MCF 10A (cell line): Measurements from ENCODE around the gene KISS1. TPM values are rescaled to one million over a fixed set of nuclear protein-coding genes. Genes with fewer than 3 reads are reported as not detected.

Experiments used
- BruUV-seq: library from RNA; stranded (reverse); fragments of 400-500 nt; replicated peaks from 2 replicates; lab custom pipeline; 2021; lab: Mats Ljungman, UMichigan
- CTCF ChIA-PET: fragments of 300-600 bp; sonication (Branson Sonifier 250); formaldehyde crosslinking; extraction: SDS; loops from one replicate; lab custom pipeline; 2021; ENCODE audit warnings: antibody characterized with exemption, inconsistent platforms; lab: Yijun Ruan, JAX
- POLR2A ChIA-PET: fragments of 300-600, 350-650 bp; sonication (Branson Sonifier 250); formaldehyde crosslinking; extraction: SDS; loops from one replicate; lab custom pipeline; 2020; ENCODE audit warnings: antibody characterized with exemption, inconsistent platforms; lab: Yijun Ruan, JAX
- DNase-seq: peaks from one replicate; pipeline ENCODE4 v3.0.0-alpha.2; 2018; ENCODE audit not compliant: unreplicated experiment
- H3K27ac Mint-ChIP-seq: one replicate; pipeline ENCODE4 v1.8.0; 2022; ENCODE audit warnings: mild to moderate bottlenecking, low read depth, mixed read lengths; ENCODE audit not compliant: unreplicated experiment
- H3K27me3 Mint-ChIP-seq: one replicate; pipeline ENCODE4 v1.8.0; 2022; ENCODE audit warnings: mixed read lengths; ENCODE audit not compliant: insufficient read depth, unreplicated experiment
- H3K36me3 Mint-ChIP-seq: one replicate; pipeline ENCODE4 v1.8.0; 2022; ENCODE audit warnings: mild to moderate bottlenecking, moderate library complexity, mixed read lengths; ENCODE audit not compliant: insufficient read depth, unreplicated experiment
- H3K4me1 Mint-ChIP-seq: one replicate; pipeline ENCODE4 v1.8.0; 2022; ENCODE audit warnings: mixed read lengths; ENCODE audit not compliant: insufficient read depth, unreplicated experiment
- H3K4me3 Mint-ChIP-seq: one replicate; pipeline ENCODE4 v1.8.0; 2022; ENCODE audit warnings: mild to moderate bottlenecking, moderate library complexity, mixed read lengths; ENCODE audit not compliant: unreplicated experiment
- H3K9me3 Mint-ChIP-seq: one replicate; pipeline ENCODE4 v1.8.0; 2022; ENCODE audit warnings: mixed read lengths; ENCODE audit not compliant: unreplicated experiment
- CTCF ChIP-seq: fragments of 200-600 bp; IDR thresholded peaks from one replicate; pipeline ENCODE4 v1.8.0; 2022; ENCODE audit warnings: antibody characterized with exemption, mild to moderate bottlenecking; ENCODE audit not compliant: unreplicated experiment
- intact Hi-C: fragments of 100-400 bp; cut with micrococcal nuclease; formaldehyde crosslinking; loops from 2 replicates; pipeline ENCODE4 v1.14.1; 2022
- total RNA-seq: library from RNA; stranded (reverse); gene quantifications from 2 replicates; pipeline ENCODE4 v1.2.3, GENCODE V29; 2022

KISS1 gene
- total RNA-seq, 1 experiment from 2014 or later, result not detected

GRCh38 chr1:204225841-204226735 lies 29.8 kb upstream of the KISS1 start:
- ChIA-PET CTCF (interaction anchor here (0.6 to 8.6 kb wide), 6 partner anchors 13 to 840 kb away, joined by 3 to 60 read pairs (median 4); partner anchors contain the start of gene GOLT1A), POLR2A (interaction anchor here (0.6 to 1.4 kb wide), 4 partner anchors 9 to 97 kb away, joined by 3 to 5 read pairs (median 4); no protein-coding TSS in a partner anchor)
- no peaks in the 10 kb centered on the region for H3K9me3 Mint-ChIP-seq
- DNase-seq, result peak; percentile 34
- H3K4me3 Mint-ChIP-seq, result no peak overlapping the region
- BruUV-seq, result no TSS peak
- peak overlapping the region; percentile 1 for H3K27ac Mint-ChIP-seq
- no peak for TF ChIP-seq CTCF
- peaks cover 18% of the 10 kb centered on the region for H3K4me1 Mint-ChIP-seq
- H3K36me3 Mint-ChIP-seq, result peaks cover 61% of the 10 kb centered on the region
- H3K27me3 Mint-ChIP-seq, result no peaks in the 10 kb centered on the region
- intact Hi-C loops, result no loop called here

- BruUV-seq, result no TSS peak
- intact Hi-C loops, result no loop called here
- no peak overlapping the region for H3K4me3 Mint-ChIP-seq
- ChIA-PET CTCF (interaction anchor here (1.1 kb wide), 1 partner anchor 14 kb away, joined by 3 read pairs; no protein-coding TSS in a partner anchor), POLR2A (no interaction called here)
- H3K9me3 Mint-ChIP-seq, result no peaks in the 10 kb centered on the region
- DNase-seq, result no peak
- peaks cover 58% of the 10 kb centered on the region for H3K36me3 Mint-ChIP-seq
- peaks cover 18% of the 10 kb centered on the region for H3K4me1 Mint-ChIP-seq
- TF ChIP-seq CTCF, result no peak
- H3K27ac Mint-ChIP-seq, result no peak overlapping the region
- no peaks in the 10 kb centered on the region for H3K27me3 Mint-ChIP-seq
Observed at GRCh38 chr1:204224655-204225054, 28.4 kb upstream of the KISS1 start.

GRCh38 chr1:204223129-204223860 lies 27.0 kb upstream of the KISS1 start:
- CTCF ChIA-PET, result interaction anchor here (0.7 to 2.0 kb wide), 7 partner anchors 9 to 210 kb away, joined by 3 to 8 read pairs (median 4); partner anchors contain the start of gene GOLT1A
- H3K4me3 Mint-ChIP-seq, result no peak overlapping the region
- peaks cover 18% of the 10 kb centered on the region for H3K4me1 Mint-ChIP-seq
- POLR2A ChIA-PET, result no interaction called here
- DNase-seq, result no peak
- H3K36me3 Mint-ChIP-seq, result peaks cover 45% of the 10 kb centered on the region
- intact Hi-C loops, result no loop called here
- TF ChIP-seq CTCF, result no peak
- H3K27ac Mint-ChIP-seq, result no peak overlapping the region
- no peaks in the 10 kb centered on the region for H3K27me3 Mint-ChIP-seq
- no TSS peak for BruUV-seq
- no peaks in the 10 kb centered on the region for H3K9me3 Mint-ChIP-seq

- no peaks in the 10 kb centered on the region for H3K9me3 Mint-ChIP-seq
- H3K4me1 Mint-ChIP-seq, result peaks cover 17% of the 10 kb centered on the region
- ChIA-PET POLR2A (no interaction called here), CTCF (interaction anchor here (0.7 to 2.0 kb wide), 6 partner anchors 9 to 209 kb away, joined by 3 to 8 read pairs (median 4); partner anchors contain the start of gene GOLT1A)
- no TSS peak for BruUV-seq
- no peak overlapping the region for H3K27ac Mint-ChIP-seq
- TF ChIP-seq CTCF, result no peak
- no peaks in the 10 kb centered on the region for H3K27me3 Mint-ChIP-seq
- intact Hi-C loops, result no loop called here
- no peak for DNase-seq
- peaks cover 39% of the 10 kb centered on the region for H3K36me3 Mint-ChIP-seq
- H3K4me3 Mint-ChIP-seq, result no peak overlapping the region
Observed at GRCh38 chr1:204222764-204223055, 26.4 kb upstream of the KISS1 start.
